K562 (cell line): ENCODE measurements around the gene GRHL3.

Experiments used
- ELF2 ChIP-seq: fragments of 250-450 bp; sonication (Bioruptor Pico); IDR thresholded peaks from 2 replicates; pipeline ENCODE4 v1.5.0; 2021; ENCODE audit warnings: mild to moderate bottlenecking
- EP300 ChIP-seq: IDR thresholded peaks from 2 replicates; pipeline ENCODE4 v1.6.1; 2012; ENCODE audit warnings: low read length, improper control_type of control experiment
- HDAC2 ChIP-seq: fragments of 450-650 bp; IDR thresholded peaks from 2 replicates; pipeline ENCODE4 v1.6.1; 2016; ENCODE audit warnings: mild to moderate bottlenecking
- MAFK ChIP-seq: IDR thresholded peaks from 2 replicates; pipeline ENCODE4 v1.6.1; 2011; ENCODE audit warnings: low read length, improper control_type of control experiment
- PCBP2 ChIP-seq: fragments of 200-400 bp; formaldehyde crosslinking; IDR thresholded peaks from 2 replicates; pipeline ENCODE4 v1.6.1; 2018; ENCODE audit warnings: low read length, low read depth, mild to moderate bottlenecking, moderate library complexity; ENCODE audit not compliant: poor library complexity, severe bottlenecking
- POLR2H ChIP-seq: IDR thresholded peaks from 2 replicates; pipeline ENCODE4 v1.6.1; 2016; ENCODE audit warnings: missing genetic modification characterization, low read depth, mild to moderate bottlenecking, control low read depth, missing compliant biosample characterization, moderate library complexity
- TGIF2 ChIP-seq: sonication (generic); formaldehyde crosslinking; IDR thresholded peaks from 2 replicates; pipeline ENCODE4 v1.8.1; 2022; ENCODE audit warnings: mild to moderate bottlenecking, missing genetic modification reagents, moderate library complexity
- ZNF121 ChIP-seq: sonication (generic); formaldehyde crosslinking; conservative IDR thresholded peaks from 2 replicates; pipeline ENCODE4 v1.8.0; 2022; ENCODE audit warnings: missing genetic modification reagents
- ZNF146 ChIP-seq: IDR thresholded peaks from one replicate; pipeline ENCODE4 v1.6.1; 2018; ENCODE audit warnings: missing compliant biosample characterization; ENCODE audit not compliant: unreplicated experiment
- ZNF274 ChIP-seq: IDR thresholded peaks from 2 replicates; pipeline ENCODE4 v1.6.1; 2011; ENCODE audit warnings: low read depth, mild to moderate bottlenecking, low read length, moderate library complexity, borderline replicate concordance
- TF ChIP-seq, protein P1 (sequence below), 3 experiments: IDR thresholded peaks in 2 of 3; conservative IDR thresholded peaks in 1 of 3; 2 replicates each; pipeline ENCODE4 v1.5.1; 2011 to 2012; ENCODE audit warnings: low read length in 3 of 3, mild to moderate bottlenecking in 3 of 3, control low read depth in 2 of 3, improper control_type of control experiment in 1 of 3, inconsistent platforms in 1 of 3, low read depth in 1 of 3, mixed read lengths in 1 of 3, moderate library complexity in 1 of 3; ENCODE audit not compliant: insufficient read depth in 2 of 3
- TF ChIP-seq, protein P2 (sequence below): fragments of 250-450 bp; sonication (Bioruptor Pico); IDR thresholded peaks from 2 replicates; pipeline ENCODE4 v1.5.1; 2021; ENCODE audit warnings: mild to moderate bottlenecking
- TF ChIP-seq, protein P3 (sequence below), 2 experiments: IDR thresholded peaks; 2 replicates each; pipeline ENCODE4 v1.6.1; 2012; ENCODE audit warnings: improper control_type of control experiment in 2 of 2, low read depth in 2 of 2, low read length in 2 of 2, borderline replicate concordance in 1 of 2

DNA sequence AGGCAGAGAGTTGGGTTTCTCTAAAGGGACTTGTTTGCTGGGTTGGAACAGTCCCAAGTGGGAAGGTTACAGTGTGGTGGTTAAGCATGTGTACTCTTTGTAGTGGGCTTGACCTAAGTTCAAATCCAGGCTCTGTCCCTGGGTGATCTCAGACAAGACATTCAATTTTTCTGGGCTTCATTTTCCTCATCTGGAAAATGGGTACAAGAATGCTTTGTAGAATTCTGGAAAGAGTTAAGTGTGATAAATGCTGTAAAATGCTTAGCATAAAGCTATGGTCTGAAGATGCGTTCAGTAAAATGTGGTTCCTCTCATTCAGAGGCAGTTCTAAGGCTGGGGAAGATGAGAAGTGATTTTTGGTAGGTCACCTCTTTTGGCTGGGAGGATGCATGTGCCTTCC is 805 bp downstream of the GRHL3 start:
- TF ChIP-seq ZNF121 (CRISPR knock-in tag) (no peak), PCBP2 (no peak), ZNF274 (no peak), ZNF146 (CRISPR knock-in tag) (no peak), TGIF2 (CRISPR knock-in tag) (no peak), POLR2H (tag) (no peak), ELF2 (CRISPR knock-in tag) (no peak), EP300 (no peak), HDAC2 (no peak), MAFK (no peak)
- TF ChIP-seq, protein P1, sequence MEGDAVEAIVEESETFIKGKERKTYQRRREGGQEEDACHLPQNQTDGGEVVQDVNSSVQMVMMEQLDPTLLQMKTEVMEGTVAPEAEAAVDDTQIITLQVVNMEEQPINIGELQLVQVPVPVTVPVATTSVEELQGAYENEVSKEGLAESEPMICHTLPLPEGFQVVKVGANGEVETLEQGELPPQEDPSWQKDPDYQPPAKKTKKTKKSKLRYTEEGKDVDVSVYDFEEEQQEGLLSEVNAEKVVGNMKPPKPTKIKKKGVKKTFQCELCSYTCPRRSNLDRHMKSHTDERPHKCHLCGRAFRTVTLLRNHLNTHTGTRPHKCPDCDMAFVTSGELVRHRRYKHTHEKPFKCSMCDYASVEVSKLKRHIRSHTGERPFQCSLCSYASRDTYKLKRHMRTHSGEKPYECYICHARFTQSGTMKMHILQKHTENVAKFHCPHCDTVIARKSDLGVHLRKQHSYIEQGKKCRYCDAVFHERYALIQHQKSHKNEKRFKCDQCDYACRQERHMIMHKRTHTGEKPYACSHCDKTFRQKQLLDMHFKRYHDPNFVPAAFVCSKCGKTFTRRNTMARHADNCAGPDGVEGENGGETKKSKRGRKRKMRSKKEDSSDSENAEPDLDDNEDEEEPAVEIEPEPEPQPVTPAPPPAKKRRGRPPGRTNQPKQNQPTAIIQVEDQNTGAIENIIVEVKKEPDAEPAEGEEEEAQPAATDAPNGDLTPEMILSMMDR (IDR thresholded peaks at IDR 0.05 in 2 of 3, conservative IDR thresholded peaks at IDR 0.05 in 1 of 3; ENCODE audit: insufficient read depth in 2 of 3, low read depth in 1 of 3, low read length in 3 of 3), result no peak
- TF ChIP-seq, protein P2, sequence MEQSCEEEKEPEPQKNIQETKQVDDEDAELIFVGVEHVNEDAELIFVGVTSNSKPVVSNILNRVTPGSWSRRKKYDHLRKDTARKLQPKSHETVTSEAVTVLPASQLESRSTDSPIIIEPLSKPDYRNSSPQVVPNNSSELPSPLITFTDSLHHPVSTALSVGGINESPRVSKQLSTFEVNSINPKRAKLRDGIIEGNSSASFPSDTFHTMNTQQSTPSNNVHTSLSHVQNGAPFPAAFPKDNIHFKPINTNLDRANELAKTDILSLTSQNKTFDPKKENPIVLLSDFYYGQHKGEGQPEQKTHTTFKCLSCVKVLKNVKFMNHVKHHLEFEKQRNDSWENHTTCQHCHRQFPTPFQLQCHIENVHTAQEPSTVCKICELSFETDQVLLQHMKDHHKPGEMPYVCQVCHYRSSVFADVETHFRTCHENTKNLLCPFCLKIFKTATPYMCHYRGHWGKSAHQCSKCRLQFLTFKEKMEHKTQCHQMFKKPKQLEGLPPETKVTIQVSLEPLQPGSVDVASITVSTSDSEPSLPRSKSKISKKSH, result no peak
- TF ChIP-seq, protein P3, sequence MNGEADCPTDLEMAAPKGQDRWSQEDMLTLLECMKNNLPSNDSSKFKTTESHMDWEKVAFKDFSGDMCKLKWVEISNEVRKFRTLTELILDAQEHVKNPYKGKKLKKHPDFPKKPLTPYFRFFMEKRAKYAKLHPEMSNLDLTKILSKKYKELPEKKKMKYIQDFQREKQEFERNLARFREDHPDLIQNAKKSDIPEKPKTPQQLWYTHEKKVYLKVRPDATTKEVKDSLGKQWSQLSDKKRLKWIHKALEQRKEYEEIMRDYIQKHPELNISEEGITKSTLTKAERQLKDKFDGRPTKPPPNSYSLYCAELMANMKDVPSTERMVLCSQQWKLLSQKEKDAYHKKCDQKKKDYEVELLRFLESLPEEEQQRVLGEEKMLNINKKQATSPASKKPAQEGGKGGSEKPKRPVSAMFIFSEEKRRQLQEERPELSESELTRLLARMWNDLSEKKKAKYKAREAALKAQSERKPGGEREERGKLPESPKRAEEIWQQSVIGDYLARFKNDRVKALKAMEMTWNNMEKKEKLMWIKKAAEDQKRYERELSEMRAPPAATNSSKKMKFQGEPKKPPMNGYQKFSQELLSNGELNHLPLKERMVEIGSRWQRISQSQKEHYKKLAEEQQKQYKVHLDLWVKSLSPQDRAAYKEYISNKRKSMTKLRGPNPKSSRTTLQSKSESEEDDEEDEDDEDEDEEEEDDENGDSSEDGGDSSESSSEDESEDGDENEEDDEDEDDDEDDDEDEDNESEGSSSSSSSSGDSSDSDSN (IDR thresholded peaks at IDR 0.05; ENCODE audit: borderline replicate concordance in 1 of 2, low read depth in 2 of 2, low read length in 2 of 2), result no peak
